GDM1 (cell line): Measurements from ENCODE around the gene CAMK2D.

Experiments
- DNase-seq: peaks from one replicate; lab custom pipeline; 2025; lab: John Stamatoyannopoulos, UW

CAMK2D gene

GRCh38 chr4:113604955-113605354 lies 156.6 kb downstream of the CAMK2D start:
- no peak for DNase-seq

DNA sequence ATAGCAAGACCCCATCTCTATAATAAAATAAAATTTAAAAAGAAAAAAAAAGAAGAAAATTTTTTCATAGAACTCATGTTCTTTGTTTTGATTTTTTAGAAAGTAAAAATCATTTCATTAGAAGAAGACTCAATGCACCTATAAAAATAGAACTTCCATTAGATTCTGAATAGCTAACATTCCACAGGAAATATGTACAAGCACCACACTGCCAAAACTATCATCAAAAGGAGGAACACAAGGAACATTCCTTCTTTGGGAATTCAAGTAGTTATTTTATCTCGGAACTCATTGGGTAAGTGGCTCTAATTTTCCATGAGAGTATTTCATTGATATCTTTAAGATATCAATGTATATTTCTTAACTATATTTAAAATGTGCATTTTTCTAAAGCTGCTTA lies 157.6 kb downstream of the CAMK2D start:
- DNase-seq, result no peak

GRCh38 chr4:113602646-113603228 lies 158.8 kb downstream of the CAMK2D start:
- no peak for DNase-seq

DNA sequence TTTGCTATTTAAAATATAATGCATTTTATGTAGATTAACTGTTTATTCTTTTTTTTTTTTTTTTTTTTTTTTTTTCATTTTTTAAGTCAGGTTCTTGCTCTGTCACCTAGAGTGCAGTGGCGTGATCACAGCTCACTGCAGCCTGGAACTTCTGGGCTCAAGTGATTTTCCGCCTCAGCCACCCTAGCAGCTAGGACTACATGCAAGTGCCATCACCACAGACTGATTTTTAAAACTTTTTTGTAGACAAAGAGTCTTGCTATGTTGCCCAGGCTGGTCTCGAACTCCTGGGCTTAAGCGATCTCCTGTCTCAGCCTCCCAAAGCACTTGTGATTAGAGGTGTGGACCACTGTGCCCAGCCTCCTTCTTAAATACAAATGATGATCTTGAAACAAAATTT lies 159.9 kb downstream of the CAMK2D start:
- DNase-seq, result no peak

GRCh38 chr4:113596396-113596795 lies 165.1 kb downstream of the CAMK2D start:
- no peak for DNase-seq

DNA sequence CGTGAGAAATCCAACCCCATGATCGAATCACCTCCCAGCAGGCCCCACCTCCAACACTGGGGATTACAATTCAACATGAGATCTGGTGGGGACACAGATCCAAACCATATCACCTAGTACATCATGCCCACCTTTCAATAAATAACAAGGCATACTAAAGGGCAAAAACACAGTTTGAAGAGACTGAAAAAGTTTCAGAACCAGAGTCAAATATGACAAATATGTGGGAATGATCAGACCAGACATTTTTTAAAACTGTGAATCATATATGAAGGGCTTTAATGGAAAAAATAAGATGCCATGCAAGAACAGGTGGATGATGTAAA lies 167.3 kb downstream of the CAMK2D start:
- DNase-seq, result no peak

DNA sequence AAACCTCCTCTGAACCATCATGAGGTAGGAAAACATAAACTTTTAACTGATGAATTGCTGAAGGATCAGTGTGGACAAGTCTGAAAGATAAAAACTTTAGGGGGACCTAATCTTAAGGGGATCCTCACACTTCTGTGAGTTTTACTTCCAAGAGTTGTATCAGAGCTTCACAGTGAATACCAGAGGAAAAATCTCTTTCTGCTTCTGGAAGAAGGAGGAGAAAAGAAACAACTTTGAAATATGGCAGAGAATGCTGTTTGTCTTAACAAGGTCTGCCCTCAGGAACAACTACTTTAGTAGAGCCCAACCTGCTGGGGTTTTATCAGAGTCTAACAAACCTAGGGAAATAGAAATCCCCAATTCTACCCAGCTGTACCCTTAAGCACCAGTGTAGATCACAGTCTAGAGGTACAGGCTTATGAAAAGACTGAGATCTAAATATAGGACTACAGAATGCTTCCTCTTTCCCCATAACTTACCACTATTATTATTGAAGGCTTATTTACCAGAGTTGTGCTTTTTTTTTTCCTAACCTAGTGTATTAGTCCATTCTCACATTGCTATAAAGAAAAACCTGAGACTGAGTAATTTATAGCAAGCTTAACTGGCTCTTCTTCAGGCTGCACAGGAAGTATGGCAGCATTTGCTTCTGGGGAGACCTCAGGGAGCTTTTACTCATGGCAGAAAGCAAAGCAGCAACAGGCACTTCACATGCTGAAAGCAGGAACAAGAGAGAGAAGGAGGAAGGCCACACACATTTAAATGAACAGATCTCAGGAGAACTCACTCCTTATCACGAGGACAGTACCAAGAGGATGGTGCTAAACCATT lies 167.9 kb downstream of the CAMK2D start:
- no peak for DNase-seq

GRCh38 chr4:113591982-113592381 lies 169.6 kb downstream of the CAMK2D start:
- no peak for DNase-seq

- no peak for DNase-seq
Observed at GRCh38 chr4:113588895-113589668, 172.5 kb downstream of the CAMK2D start.

DNA sequence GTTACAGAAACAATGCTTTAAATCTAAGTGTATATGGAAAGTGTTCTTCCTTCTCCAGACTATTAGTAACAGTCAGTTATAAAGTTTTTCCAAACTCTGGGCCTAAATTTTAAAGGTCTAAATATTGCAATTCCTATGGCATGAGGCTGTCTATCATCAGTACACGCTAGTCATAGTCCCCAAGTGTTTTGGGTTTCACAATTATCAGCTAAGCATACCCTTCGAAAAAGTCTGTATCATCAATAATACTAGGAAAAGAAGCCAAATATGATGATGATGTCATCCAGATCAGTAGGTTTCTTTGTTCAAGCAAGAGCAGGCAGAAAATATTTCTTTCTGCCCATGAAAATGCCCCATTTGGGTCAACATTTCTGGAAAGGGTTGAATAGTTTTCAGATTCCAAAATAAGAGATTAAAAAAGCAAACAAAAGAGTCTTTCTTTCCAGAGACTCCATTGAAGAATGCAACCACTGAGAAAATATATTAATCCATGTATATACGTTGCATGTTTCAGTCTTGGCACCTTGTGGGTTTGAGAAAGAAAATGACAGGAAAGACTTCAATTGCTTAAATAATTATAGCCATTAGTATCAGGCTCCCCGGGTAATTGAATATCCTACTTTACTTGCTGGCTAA lies 173.8 kb downstream of the CAMK2D start:
- DNase-seq, result no peak

DNA sequence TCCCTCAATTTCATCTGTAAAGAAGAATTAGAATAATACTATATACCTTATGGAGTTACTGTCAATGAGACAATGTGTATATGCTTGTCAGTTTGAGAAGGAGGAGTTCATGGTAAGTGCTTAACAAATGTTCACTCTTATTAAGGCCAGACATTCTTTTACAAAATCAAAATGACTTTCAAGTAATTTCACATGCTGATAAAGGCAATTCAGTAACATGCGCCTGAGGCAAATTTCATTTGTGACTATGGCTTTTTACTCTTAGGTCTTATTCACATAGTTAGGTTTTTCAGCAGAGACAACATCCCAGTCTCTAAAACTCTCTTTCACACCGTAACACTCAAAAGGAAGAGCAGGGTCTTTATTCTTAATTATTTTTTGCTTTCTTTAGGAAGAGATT lies 174.4 kb downstream of the CAMK2D start:
- DNase-seq, result no peak

- no peak for DNase-seq
Observed at GRCh38 chr4:113586072-113586471, 175.5 kb downstream of the CAMK2D start.

- DNase-seq, result no peak
Observed at GRCh38 chr4:113584407-113585150, 177.0 kb downstream of the CAMK2D start.

GRCh38 chr4:113582737-113583136 lies 178.8 kb downstream of the CAMK2D start:
- DNase-seq, result no peak

GRCh38 chr4:113579360-113579759 lies 182.2 kb downstream of the CAMK2D start:
- no peak for DNase-seq

GRCh38 chr4:113576947-113577678 lies 184.4 kb downstream of the CAMK2D start:
- DNase-seq, result no peak

GRCh38 chr4:113575401-113575800 lies 186.1 kb downstream of the CAMK2D start:
- DNase-seq, result no peak

GRCh38 chr4:113574636-113575103 lies 186.9 kb downstream of the CAMK2D start:
- DNase-seq, result no peak

GRCh38 chr4:113572620-113573019 lies 188.9 kb downstream of the CAMK2D start:
- no peak for DNase-seq

DNA sequence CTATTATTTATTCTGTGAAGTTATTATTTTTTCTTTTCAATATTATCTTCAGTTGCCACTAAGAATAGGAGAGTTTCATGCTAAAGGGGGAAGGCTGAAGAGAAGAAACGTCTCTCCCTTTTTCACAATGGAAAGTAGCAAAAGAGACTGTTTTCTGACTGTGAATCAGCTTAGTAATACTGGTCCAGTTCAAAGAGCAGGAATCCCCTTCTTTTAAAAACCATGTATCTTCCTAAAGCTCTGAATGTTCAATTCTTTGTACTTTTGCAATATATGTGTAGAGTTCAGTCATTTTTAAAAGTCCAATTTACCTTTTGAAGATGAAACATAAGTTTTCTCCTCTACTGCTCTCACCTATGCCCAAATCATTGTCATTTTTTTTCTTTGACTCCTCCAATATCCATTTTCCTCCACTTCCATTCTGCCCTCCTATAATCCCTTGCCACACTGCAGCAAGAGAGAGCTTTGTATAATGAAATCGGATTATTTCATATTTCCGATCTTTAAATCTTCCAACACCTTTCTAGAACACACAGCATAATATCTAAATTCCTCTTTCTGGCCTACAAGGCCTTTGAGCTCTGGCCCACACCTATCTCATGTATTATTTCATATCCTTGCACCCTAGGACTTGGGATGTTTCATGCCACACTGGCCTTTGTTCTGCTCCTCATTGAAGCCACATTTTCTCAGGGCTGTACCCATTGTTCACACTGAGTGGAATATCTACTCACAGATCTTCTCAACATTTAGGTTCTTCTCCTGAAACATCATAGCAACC lies 195.3 kb downstream of the CAMK2D start:
- no peak for DNase-seq
